H1 (cell line): ENCODE data around the gene SIK3. TPM values are rescaled to one million over a fixed set of nuclear protein-coding genes. Genes with fewer than 3 reads are reported as not detected.

ENCODE experiments used
- CTCF ChIA-PET: fragments of 300-600 bp; sonication (Branson Sonifier 250); formaldehyde crosslinking; loops from one replicate; lab custom pipeline; 2021; ENCODE audit not compliant: partially characterized antibody; lab: Charles Lee
- POLR2A ChIA-PET: fragments of 300-600 bp; sonication (Branson Sonifier 250); formaldehyde crosslinking; loops from one replicate; lab custom pipeline; 2021; ENCODE audit warnings: inconsistent platforms; ENCODE audit not compliant: partially characterized antibody; lab: Charles Lee
- DNase-seq, 2 experiments: peaks; one replicate each; pipeline versions ENCODE4 v3.0.0 to v3.0.0-alpha.2; 2010 to 2022; ENCODE audit warnings: low spot score in 2 of 2, low read depth in 1 of 2, mixed read lengths in 1 of 2
- FAIRE-seq: peaks from 2 replicates; lab custom pipeline; 2011; peaks lifted over from hg19 to GRCh38; lab: Jason Lieb, UNC
- H2AFZ ChIP-seq: 2 replicates; pipeline ENCODE4 v1.8.1; 2012; ENCODE audit warnings: low read length, inconsistent platforms
- H2AK5ac ChIP-seq: 2 replicates; pipeline ENCODE4 v1.6.1; 2013; ENCODE audit warnings: low read depth, low read length
- H2BK120ac ChIP-seq: replicated peaks from 2 replicates; pipeline ENCODE3; 2013; ENCODE audit warnings: low read depth, low read length, inconsistent platforms
- H2BK12ac ChIP-seq: 2 replicates; pipeline ENCODE4 v1.6.1; 2013; ENCODE audit warnings: low read depth, low read length
- H2BK15ac ChIP-seq: 2 replicates; pipeline ENCODE4 v1.6.1; 2013; ENCODE audit warnings: low read length
- H2BK20ac ChIP-seq: 2 replicates; pipeline ENCODE4 v1.6.1; 2013; ENCODE audit warnings: low read length
- H2BK5ac ChIP-seq: 2 replicates; pipeline ENCODE4 v1.6.1; 2013; ENCODE audit warnings: low read depth, low read length
- H3K14ac ChIP-seq: 2 replicates; pipeline ENCODE4 v1.6.1; 2013; ENCODE audit warnings: inconsistent platforms; ENCODE audit not compliant: insufficient read length
- H3K18ac ChIP-seq: 2 replicates; pipeline ENCODE4 v1.6.1; 2013; ENCODE audit warnings: low read length; ENCODE audit errors: extremely low read depth
- H3K23ac ChIP-seq: 2 replicates; pipeline ENCODE4 v1.6.1; 2013; ENCODE audit warnings: inconsistent platforms; ENCODE audit not compliant: insufficient read length
- H3K23me2 ChIP-seq: 2 replicates; pipeline ENCODE4 v1.6.1; 2013; ENCODE audit warnings: low read depth, low read length
- H3K27ac ChIP-seq: 2 replicates; pipeline ENCODE4 v1.6.1; 2011; ENCODE audit warnings: low read depth, low read length, inconsistent platforms
- H3K27me3 ChIP-seq, 4 experiments: replicated peaks in 1 of 4; 1 replicate in 1 of 4; 2 replicates in 3 of 4; pipeline versions ENCODE4 v1.6.1 to v1.8.1; 2011 to 2013; ENCODE audit warnings: low read length in 3 of 4, mild to moderate bottlenecking in 3 of 4, inconsistent platforms in 2 of 4, mixed read lengths in 2 of 4, moderate library complexity in 1 of 4; ENCODE audit not compliant: control insufficient read depth in 3 of 4, insufficient read depth in 3 of 4; ENCODE audit errors: extremely low read depth in 1 of 4
- H3K36me3 ChIP-seq, 4 experiments: 2 replicates each; pipeline versions ENCODE4 v1.6.1 to v1.8.1; 2011 to 2013; ENCODE audit warnings: mild to moderate bottlenecking in 4 of 4, low read length in 3 of 4, moderate library complexity in 2 of 4, control low read depth in 1 of 4, inconsistent platforms in 1 of 4; ENCODE audit not compliant: insufficient read depth in 4 of 4, control insufficient read depth in 2 of 4
- H3K4ac ChIP-seq: replicated peaks from 2 replicates; pipeline ENCODE3; 2013; ENCODE audit warnings: low read length, low read depth, mixed read lengths, inconsistent platforms; ENCODE audit not compliant: insufficient read length
- H3K4me1 ChIP-seq, 4 experiments: replicated peaks in 1 of 4; 1 replicate in 1 of 4; 2 replicates in 3 of 4; pipeline versions ENCODE4 v1.6.1 to v1.8.1; 2011 to 2013; ENCODE audit warnings: low read length in 3 of 4, inconsistent platforms in 2 of 4, mixed read lengths in 1 of 4; ENCODE audit not compliant: insufficient read depth in 4 of 4, control insufficient read depth in 3 of 4
- H3K4me2 ChIP-seq, 2 experiments: 2 replicates each; pipeline versions ENCODE4 v1.6.1 to v1.8.1; 2011 to 2013; ENCODE audit warnings: low read depth in 2 of 2, low read length in 2 of 2, control low read depth in 1 of 2, inconsistent platforms in 1 of 2, mild to moderate bottlenecking in 1 of 2; ENCODE audit not compliant: insufficient read depth in 1 of 2
- H3K4me3 ChIP-seq, 4 experiments: fragments of 200-600, 300-600 bp in 1 of 4; sonication (generic), shearing (Covaris generic), sonication (Bioruptor Twin) in 1 of 4; 2 replicates each; pipeline versions ENCODE4 v1.5.1 to v1.8.1; 2011 to 2016; ENCODE audit warnings: low read length in 4 of 4, low read depth in 3 of 4, control low read depth in 2 of 4, inconsistent platforms in 2 of 4, mild to moderate bottlenecking in 2 of 4, mixed read lengths in 1 of 4, moderate library complexity in 1 of 4; ENCODE audit not compliant: insufficient read depth in 2 of 4; ENCODE audit errors: extremely low read depth in 1 of 4
- H3K56ac ChIP-seq: replicated peaks from 2 replicates; pipeline ENCODE3; 2013; ENCODE audit warnings: low read depth, mild to moderate bottlenecking, mixed read lengths, low read length, inconsistent platforms; ENCODE audit not compliant: insufficient read length
- H3K79me1 ChIP-seq: 2 replicates; pipeline ENCODE4 v1.6.1; 2013; ENCODE audit warnings: low read depth, low read length, control low read depth
- H3K79me2 ChIP-seq, 2 experiments: 2 replicates each; pipeline versions ENCODE4 v1.6.1 to v1.8.1; 2012 to 2013; ENCODE audit warnings: low read length in 2 of 2, mild to moderate bottlenecking in 2 of 2, inconsistent platforms in 1 of 2; ENCODE audit not compliant: insufficient read depth in 2 of 2, control insufficient read depth in 1 of 2
- H3K9ac ChIP-seq, 4 experiments: replicated peaks in 1 of 4; 1 replicate in 1 of 4; 2 replicates in 3 of 4; pipeline versions ENCODE4 v1.6.1 to v1.8.1; 2011 to 2013; ENCODE audit warnings: low read depth in 3 of 4, low read length in 3 of 4, control low read depth in 2 of 4, mild to moderate bottlenecking in 2 of 4, moderate library complexity in 2 of 4, inconsistent platforms in 1 of 4; ENCODE audit errors: extremely low read depth in 1 of 4
- H3K9me3 ChIP-seq, 2 experiments: 2 replicates each; pipeline versions ENCODE4 v1.6.1 to v1.8.1; 2012 to 2013; ENCODE audit warnings: mild to moderate bottlenecking in 2 of 2, moderate library complexity in 2 of 2, control low read depth in 1 of 2, inconsistent platforms in 1 of 2, low read depth in 1 of 2, low read length in 1 of 2, mixed read lengths in 1 of 2; ENCODE audit not compliant: insufficient read depth in 2 of 2
- H4K20me1 ChIP-seq, 2 experiments: replicated peaks in 1 of 2; 2 replicates each; pipeline versions ENCODE3 to v1.8.1; 2011 to 2013; ENCODE audit warnings: inconsistent platforms in 2 of 2, low read length in 2 of 2, mild to moderate bottlenecking in 1 of 2; ENCODE audit not compliant: insufficient read depth in 2 of 2, control insufficient read depth in 1 of 2
- H4K5ac ChIP-seq: 2 replicates; pipeline ENCODE4 v1.6.1; 2013; ENCODE audit warnings: low read length, low read depth, mixed read lengths, inconsistent platforms; ENCODE audit not compliant: insufficient read length
- H4K8ac ChIP-seq: 2 replicates; pipeline ENCODE4 v1.8.0; 2013; ENCODE audit warnings: mild to moderate bottlenecking, moderate library complexity, low read length, inconsistent platforms; ENCODE audit not compliant: insufficient read depth; ENCODE audit errors: extremely low read depth
- H4K91ac ChIP-seq: replicated peaks from 2 replicates; pipeline ENCODE3; 2013; ENCODE audit warnings: low read length, mixed read lengths, inconsistent platforms; ENCODE audit not compliant: insufficient read length
- ATF2 ChIP-seq: IDR thresholded peaks from 2 replicates; pipeline ENCODE4 v1.6.1; 2012; ENCODE audit warnings: low read length, inconsistent platforms
- CREB1 ChIP-seq: IDR thresholded peaks from 2 replicates; pipeline ENCODE4 v1.6.1; 2012; ENCODE audit warnings: inconsistent platforms
- EZH2 ChIP-seq: fragments of 200-600 bp; sonication (generic); IDR thresholded peaks from 2 replicates; pipeline ENCODE4 v1.7.1; 2012; ENCODE audit warnings: low read depth, mild to moderate bottlenecking, moderate library complexity, low read length, inconsistent platforms; ENCODE audit not compliant: severe bottlenecking
- HDAC2 ChIP-seq, 2 experiments: fragments of 300-600 bp in 1 of 2; sonication (generic) in 1 of 2; IDR thresholded peaks; 2 replicates each; pipeline ENCODE4 v1.6.1; 2011 to 2012; ENCODE audit warnings: low read depth in 2 of 2, low read length in 2 of 2, mild to moderate bottlenecking in 2 of 2, moderate library complexity in 2 of 2, borderline replicate concordance in 1 of 2, inconsistent platforms in 1 of 2
- SP4 ChIP-seq: IDR thresholded peaks from 2 replicates; pipeline ENCODE4 v1.6.1; 2012; ENCODE audit warnings: low read length, inconsistent platforms
- TAF1 ChIP-seq: IDR thresholded peaks from 2 replicates; pipeline ENCODE4 v1.6.1; 2011; ENCODE audit warnings: mild to moderate bottlenecking, low read depth, low read length
- TCF12 ChIP-seq: IDR thresholded peaks from 2 replicates; pipeline ENCODE4 v1.6.1; 2011; ENCODE audit warnings: low read depth, mild to moderate bottlenecking, low read length
- USF2 ChIP-seq: IDR thresholded peaks from 2 replicates; pipeline ENCODE4 v1.6.1; 2011; ENCODE audit warnings: low read length, improper control_type of control experiment
- WGBS, 2 experiments: shearing (Covaris generic) in 1 of 2; methylation state at CpG; one replicate each; pipeline versions ENCODE4 v1.1.6 to v1.1.7; 2013 to 2015; ENCODE audit warnings: low lambda C conversion rate in 2 of 2, mixed read lengths in 2 of 2, inconsistent platforms in 1 of 2, low coverage in 1 of 2, missing lambda C conversion rate in 1 of 2; ENCODE audit not compliant: insufficient replicate concordance in 2 of 2, insufficient coverage in 1 of 2, insufficient read length in 1 of 2; ENCODE audit errors: extremely low coverage in 1 of 2, missing lambda C conversion rate in 1 of 2; 5-methylcytosine and 5-hydroxymethylcytosine counted together
- polyA plus RNA-seq, 7 experiments: library from polyadenylated mRNA; depleted of rRNA in 3 of 7; stranded (reverse) in 5 of 7; unstranded in 2 of 7; fragments of >200 nt in 5 of 7; fragments of 200-250 nt in 2 of 7; gene quantifications; 1 replicate in 5 of 7; 2 replicates in 1 of 7; 4 replicates in 1 of 7; pipeline versions ENCODE4 v1.2.1 to v1.2.3, GENCODE V29; 2011 to 2013; ENCODE audit warnings: missing spikeins in 2 of 7, mixed read lengths in 2 of 7
- total RNA-seq: library from RNA; stranded (reverse); fragmentation: NEBNext Ultra II Directional; extraction: Animal tissue kit (Norgen Biotek cat#: 25700); gene quantifications from 2 replicates; pipeline ENCODE4 v1.2.1, GENCODE V29; 2021
- TF ChIP-seq, protein P1 (sequence below): IDR thresholded peaks from 2 replicates; pipeline ENCODE4 v1.6.1; 2012; ENCODE audit warnings: inconsistent platforms

The SIK3 gene
- total and polyA plus RNA-seq, 2 of the 8 experiments (the other 6 are each of a cell fraction or from before 2014, with no cell fraction given) = 19.9 to 32.1 TPM

DNA sequence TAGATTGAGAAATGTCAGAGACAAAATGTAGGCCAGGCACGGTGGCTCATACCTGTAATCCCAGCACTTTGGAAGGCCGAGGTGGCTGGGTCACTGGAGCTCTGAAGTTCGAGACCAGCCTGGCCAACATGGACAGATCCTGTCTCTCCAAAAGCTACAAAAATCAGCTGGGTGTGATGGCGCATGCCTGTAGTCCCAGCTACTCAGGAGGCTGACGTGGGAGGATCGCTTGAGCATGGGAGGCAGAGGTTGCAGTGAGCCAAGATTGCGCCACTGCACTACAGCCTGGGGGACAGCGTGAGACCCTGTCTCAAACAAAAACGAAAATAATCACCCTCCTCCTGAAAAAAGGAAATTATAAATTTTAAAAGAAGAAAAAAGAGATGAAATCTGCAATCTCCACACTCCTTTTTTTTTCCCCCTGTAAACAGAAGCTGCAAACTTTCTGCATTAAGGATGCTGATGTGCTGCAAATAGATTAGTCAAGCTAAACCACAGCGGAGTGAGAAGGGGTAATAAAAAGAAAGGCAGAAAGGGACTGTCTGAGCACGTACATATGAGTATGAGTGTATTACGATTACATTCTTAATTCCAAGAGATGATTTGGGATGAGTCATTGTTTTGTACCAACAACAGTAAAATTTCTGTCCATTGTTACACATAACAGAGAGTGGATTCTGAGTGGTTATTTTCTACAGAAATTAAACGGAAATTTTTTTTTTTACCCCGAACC is 87.3 kb downstream of the SIK3 start:
- peaks cover 0 to 28% of the 10 kb centered on the region in 2 experiments; a peak in 2 of 4 replicates for H3K79me2 ChIP-seq
- H3K9ac ChIP-seq = no peak overlapping the region
- H2AFZ ChIP-seq = no peak overlapping the region
- no peaks in the 10 kb centered on the region; the same call in 1 of the 2 replicates for H3K79me1 ChIP-seq
- no peaks in the 10 kb centered on the region for H3K23me2 ChIP-seq
- no peak overlapping the region for H3K18ac ChIP-seq
- H3K23ac ChIP-seq = no peak overlapping the region
- ChIA-PET POLR2A (interaction anchor here (1.7 kb wide), 1 partner anchor 13 kb away, joined by 3 read pairs; no protein-coding TSS in a partner anchor), CTCF (interaction anchor here (0.7 to 1.1 kb wide), 3 partner anchors 14 to 161 kb away, joined by 3 to 4 read pairs (median 3); no protein-coding TSS in a partner anchor)
- no peaks in the 10 kb centered on the region for H4K20me1 ChIP-seq
- FAIRE-seq = no peak
- H3K27me3 ChIP-seq = no peaks in the 10 kb centered on the region
- no peak overlapping the region for H3K14ac ChIP-seq
- H3K9me3 ChIP-seq = no peaks in the 10 kb centered on the region
- H2BK120ac ChIP-seq = no peak overlapping the region
- peaks cover 3 to 8% (median 5%) of the 10 kb centered on the region in 4 experiments; a peak in 6 of 7 replicates for H3K4me1 ChIP-seq
- H3K36me3 ChIP-seq = no peaks in the 10 kb centered on the region
- no peak overlapping the region for H3K4me2 ChIP-seq
- no peak overlapping the region for H3K56ac ChIP-seq
- no peak for DNase-seq
- no peak overlapping the region for H2BK20ac ChIP-seq
- H2BK5ac ChIP-seq = no peak overlapping the region; the same call in 1 of the 2 replicates
- WGBS, 2 experiments = 87% methylated on average over 14 of the region's 14 CpGs; no CpG with 5 or more reads in 1 of the 2 experiments
- H2BK12ac ChIP-seq = no peak overlapping the region
- H4K5ac ChIP-seq = no peak overlapping the region
- H3K4me3 ChIP-seq = no peak overlapping the region
- H4K8ac ChIP-seq = no peak overlapping the region
- H3K27ac ChIP-seq = no peak overlapping the region
- H3K4ac ChIP-seq = no peak overlapping the region
- H2BK15ac ChIP-seq = no peak overlapping the region
- no peak overlapping the region for H2AK5ac ChIP-seq
- H4K91ac ChIP-seq = no peak overlapping the region
- TF ChIP-seq, protein P1, sequence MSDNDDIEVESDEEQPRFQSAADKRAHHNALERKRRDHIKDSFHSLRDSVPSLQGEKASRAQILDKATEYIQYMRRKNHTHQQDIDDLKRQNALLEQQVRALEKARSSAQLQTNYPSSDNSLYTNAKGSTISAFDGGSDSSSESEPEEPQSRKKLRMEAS = no peak
- TF ChIP-seq CREB1 (no peak), ATF2 (no peak), USF2 (no peak), TAF1 (no peak), EZH2 (no peak), SP4 (no peak), HDAC2 (IDR thresholded peaks at IDR 0.05; ENCODE audit: borderline replicate concordance in 1 of 2, low read depth in 2 of 2, low read length in 2 of 2) (no peak), TCF12 (no peak)
